BE2C (cell line): ENCODE data around the gene EHD1.

Experiments used
- DNase-seq: peaks from one replicate; pipeline ENCODE4 v3.0.0-alpha.2; 2020
- H3K27me3 ChIP-seq: fragments of 250-450 bp; sonication (Bioruptor Pico); 2 replicates; pipeline ENCODE4 v1.5.1; 2020; ENCODE audit warnings: mild to moderate bottlenecking
- H3K36me3 ChIP-seq: fragments of 250-450 bp; sonication (Bioruptor Pico); 2 replicates; pipeline ENCODE4 v1.5.1; 2020; ENCODE audit warnings: mild to moderate bottlenecking
- H3K4me1 ChIP-seq: fragments of 250-450 bp; sonication (Bioruptor Pico); 2 replicates; pipeline ENCODE4 v1.5.1; 2020
- H3K4me3 ChIP-seq: 2 replicates; pipeline ENCODE4 v1.5.1; 2011; ENCODE audit warnings: low read depth, low read length
- H3K9me3 ChIP-seq: fragments of 250-450 bp; sonication (Bioruptor Pico); 2 replicates; pipeline ENCODE4 v1.5.1; 2020
- CTCF ChIP-seq: IDR thresholded peaks from 2 replicates; pipeline ENCODE4 v1.5.1; 2012; ENCODE audit warnings: mild to moderate bottlenecking, low read depth, low read length

Gene EHD1

GRCh38 chr11:64813826-64814225 is 64.6 kb downstream of the EHD1 start:
- no peak for TF ChIP-seq CTCF
- Histone ChIP-seq H3K36me3 (no peaks in the 10 kb centered on the region), H3K4me3 (no peak overlapping the region), H3K27me3 (no peaks in the 10 kb centered on the region), H3K9me3 (no peaks in the 10 kb centered on the region), H3K4me1 (no peaks in the 10 kb centered on the region)
- no peak for DNase-seq

GRCh38 chr11:64810891-64811272 is 67.5 kb downstream of the EHD1 start:
- Histone ChIP-seq H3K4me1 (no peaks in the 10 kb centered on the region), H3K4me3 (peak overlapping the region; percentile 73), H3K36me3 (no peaks in the 10 kb centered on the region), H3K9me3 (no peaks in the 10 kb centered on the region), H3K27me3 (no peaks in the 10 kb centered on the region)
- DNase-seq = no peak
- TF ChIP-seq CTCF = no peak

- H3K4me3 ChIP-seq = peak within 1 kb of the TSS; percentile 73
- no peak for TF ChIP-seq CTCF
- DNase-seq = peak; percentile 93
- no peaks in the 10 kb centered on the region for H3K36me3 ChIP-seq
- H3K9me3 ChIP-seq = no peaks in the 10 kb centered on the region
- H3K27me3 ChIP-seq = no peaks in the 10 kb centered on the region
- no peaks in the 10 kb centered on the region for H3K4me1 ChIP-seq
These were observed 68.0 kb downstream of the EHD1 start, which contains the start of gene MEN1 for GRCh38 chr11:64810271-64810890. MEN1 (minus strand) TSS chr11:64810551; CDS start chr11:64810109, 442 bp downstream.

GRCh38 chr11:64809781-64810241 is 68.6 kb downstream of the EHD1 start:
- Histone ChIP-seq H3K36me3 (no peaks in the 10 kb centered on the region), H3K4me3 (peak overlapping the region; percentile 73), H3K4me1 (no peaks in the 10 kb centered on the region), H3K9me3 (no peaks in the 10 kb centered on the region), H3K27me3 (no peaks in the 10 kb centered on the region)
- peak; percentile 25 for DNase-seq
- TF ChIP-seq CTCF = no peak

GRCh38 chr11:64805481-64805880 is 72.9 kb downstream of the EHD1 start:
- Histone ChIP-seq H3K4me1 (no peaks in the 10 kb centered on the region), H3K4me3 (no peak overlapping the region), H3K27me3 (no peaks in the 10 kb centered on the region), H3K9me3 (no peaks in the 10 kb centered on the region), H3K36me3 (no peaks in the 10 kb centered on the region)
- no peak for TF ChIP-seq CTCF
- DNase-seq = no peak

- H3K9me3 ChIP-seq = no peaks in the 10 kb centered on the region
- no peak for DNase-seq
- no peaks in the 10 kb centered on the region for H3K4me1 ChIP-seq
- H3K27me3 ChIP-seq = no peaks in the 10 kb centered on the region
- no peak for TF ChIP-seq CTCF
- H3K4me3 ChIP-seq = no peak overlapping the region
- H3K36me3 ChIP-seq = no peaks in the 10 kb centered on the region
These were observed 73.8 kb downstream of the EHD1 start for GRCh38 chr11:64804346-64805210.
